Right lobe of liver (tissue), 6 donors: ENCODE results near the gene DCAKD. TPM values are rescaled to one million over a fixed set of nuclear protein-coding genes. Genes with fewer than 3 reads are reported as not detected.

Experiments
- ATAC-seq, 4 donors: fragments of 200-7000 bp; cut with Tn5 transposase; one replicate each; pipeline ENCODE4 v1.9.1; 2020; ENCODE audit warnings: mild to moderate bottlenecking in 4 of 4, moderate library complexity in 4 of 4
- DNase-seq, 3 donors: peaks; one replicate each; pipeline ENCODE4 v3.0.0-alpha.2; 2020
- H3K27ac ChIP-seq, 3 donors: fragments of 200-600 bp; one replicate each; pipeline ENCODE4 v1.8.0; 2022
- H3K27me3 ChIP-seq, 2 donors: fragments of 200-600 bp; one replicate each; pipeline ENCODE4 v1.8.0; 2022
- H3K36me3 ChIP-seq, 4 donors: fragments of 200-600 bp; sonication (generic) in 1 of 4; one replicate each; pipeline versions ENCODE4 v1.5.1 to v1.8.0; 2017 to 2022; ENCODE audit warnings: control low read depth in 1 of 4
- H3K4me1 ChIP-seq, 4 donors: fragments of 200-600 bp; sonication (generic) in 1 of 4; one replicate each; pipeline versions ENCODE4 v1.5.1 to v1.8.0; 2017 to 2022; ENCODE audit warnings: control low read depth in 1 of 4
- H3K4me3 ChIP-seq, 3 donors: fragments of 200-600 bp; one replicate each; pipeline ENCODE4 v1.8.0; 2022
- H3K9me3 ChIP-seq, 4 donors: fragments of 200-600 bp; sonication (generic) in 1 of 4; one replicate each; pipeline versions ENCODE4 v1.5.1 to v1.8.0; 2017 to 2022; ENCODE audit warnings: control low read depth in 1 of 4
- POLR2A ChIP-seq: fragments of 450-650 bp; IDR thresholded peaks from one replicate; pipeline ENCODE4 v1.6.1; 2017; ENCODE audit warnings: antibody characterized with exemption, mild to moderate bottlenecking
- WGBS: methylation state at CpG from one replicate; pipeline ENCODE4 v1.1.6; 2018; ENCODE audit warnings: low coverage, low lambda C conversion rate; ENCODE audit not compliant: insufficient coverage; ENCODE audit errors: missing lambda C conversion rate; 5-methylcytosine and 5-hydroxymethylcytosine counted together
- intact Hi-C, 2 donors: fragments of 100-400 bp; cut with DNase I; formaldehyde crosslinking; loops; one replicate each; pipeline versions ENCODE4 v1.11.2 to v1.14.1; 2022
- small RNA-seq, 2 experiments: library from RNA; depleted of rRNA; stranded (forward); fragments of <200 nt; gene quantifications; one replicate each; pipeline ENCODE3, GENCODE V24; 2016
- total RNA-seq, 6 experiments: library from RNA; depleted of rRNA in 2 of 6; stranded (reverse); fragments of >200 nt in 2 of 6; fragmentation: NEBNext Ultra II Directional in 3 of 6; extraction: Animal tissue kit (Norgen Biotek cat#: 25700) in 3 of 6; gene quantifications; one replicate each; pipeline versions ENCODE4 v1.1.0 to v1.2.4, GENCODE V29; 2016 to 2023
- TF ChIP-seq, protein P1 (sequence below), 4 donors: fragments of 200-600 bp in 3 of 4; fragments of 450-650 bp in 1 of 4; IDR thresholded peaks; one replicate each; pipeline versions ENCODE4 v1.5.1 to v1.8.0; 2016 to 2022; ENCODE audit warnings: antibody characterized with exemption in 4 of 4, mild to moderate bottlenecking in 2 of 4
- donor health status: DM: no; HTN: yes; CAD: no.
- donor health status: DM: no; HTN: no; CAD: no.
- donor health status: DM: no; HTN: no; CAD: no.
- donor health status: DM: no; HTN: yes; CAD: no.
- donor health status: DM: no; HTN: yes; CAD: no.

DCAKD gene
- total RNA-seq, 6 experiments from 2014 or later, result 13.2 to 20.6 (median 16.6) TPM

DNA sequence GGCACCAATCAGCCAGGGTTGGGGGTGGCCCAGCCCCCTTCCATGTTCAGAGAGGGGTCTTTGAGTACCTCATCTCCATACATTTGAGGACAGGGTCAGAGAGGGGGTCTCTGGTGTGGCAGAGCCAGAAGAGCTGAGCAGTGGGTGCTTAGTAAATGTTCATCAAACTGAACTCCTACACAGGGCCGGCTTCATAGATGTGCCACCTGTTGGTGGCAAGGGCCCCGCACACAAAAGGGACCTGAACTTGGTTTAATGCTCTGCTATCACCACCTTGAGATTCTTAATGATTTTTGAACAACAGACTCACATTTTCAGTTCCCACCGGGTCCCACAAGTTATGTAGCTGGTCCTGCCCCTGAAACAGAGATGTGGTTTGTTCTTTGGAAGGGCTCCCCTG lies 74.4 kb downstream of the DCAKD start:
- intact Hi-C loops, result no loop called here
- TF ChIP-seq, protein P1, sequence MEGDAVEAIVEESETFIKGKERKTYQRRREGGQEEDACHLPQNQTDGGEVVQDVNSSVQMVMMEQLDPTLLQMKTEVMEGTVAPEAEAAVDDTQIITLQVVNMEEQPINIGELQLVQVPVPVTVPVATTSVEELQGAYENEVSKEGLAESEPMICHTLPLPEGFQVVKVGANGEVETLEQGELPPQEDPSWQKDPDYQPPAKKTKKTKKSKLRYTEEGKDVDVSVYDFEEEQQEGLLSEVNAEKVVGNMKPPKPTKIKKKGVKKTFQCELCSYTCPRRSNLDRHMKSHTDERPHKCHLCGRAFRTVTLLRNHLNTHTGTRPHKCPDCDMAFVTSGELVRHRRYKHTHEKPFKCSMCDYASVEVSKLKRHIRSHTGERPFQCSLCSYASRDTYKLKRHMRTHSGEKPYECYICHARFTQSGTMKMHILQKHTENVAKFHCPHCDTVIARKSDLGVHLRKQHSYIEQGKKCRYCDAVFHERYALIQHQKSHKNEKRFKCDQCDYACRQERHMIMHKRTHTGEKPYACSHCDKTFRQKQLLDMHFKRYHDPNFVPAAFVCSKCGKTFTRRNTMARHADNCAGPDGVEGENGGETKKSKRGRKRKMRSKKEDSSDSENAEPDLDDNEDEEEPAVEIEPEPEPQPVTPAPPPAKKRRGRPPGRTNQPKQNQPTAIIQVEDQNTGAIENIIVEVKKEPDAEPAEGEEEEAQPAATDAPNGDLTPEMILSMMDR (IDR thresholded peaks at IDR 0.05), result no peak
- no peak for TF ChIP-seq POLR2A
- 57% methylated on average over 1 of the region's 3 CpGs for WGBS

DNA sequence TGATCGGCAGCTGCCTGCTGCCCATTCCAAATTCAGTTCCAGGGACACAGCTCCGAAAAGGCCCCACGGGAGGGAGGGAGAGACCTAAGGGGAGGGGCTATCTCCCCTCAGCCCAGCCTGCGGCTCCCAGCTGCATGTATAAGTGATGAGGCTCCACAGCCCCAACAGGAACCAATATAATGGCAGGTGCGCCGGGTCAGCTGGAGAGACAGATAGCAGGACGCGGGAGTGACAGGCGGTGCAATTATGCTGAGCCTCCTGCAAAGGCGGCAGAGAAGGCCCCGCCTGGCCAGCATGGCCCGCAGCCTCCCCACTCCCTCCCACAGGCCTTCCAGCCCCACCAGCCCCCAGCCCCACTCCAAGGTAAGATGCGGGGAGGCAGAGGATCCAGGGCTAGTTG lies 75.2 kb downstream of the DCAKD start:
- ATAC-seq, result no peak
- Histone ChIP-seq H3K9me3 (no peaks in the 10 kb centered on the region), H3K27me3 (no peaks in the 10 kb centered on the region), H3K27ac (no peak overlapping the region), H3K4me1 (peaks cover 1 to 9% (median 6%) of the 10 kb centered on the region in 4 donors), H3K36me3 (no peaks in the 10 kb centered on the region), H3K4me3 (no peak overlapping the region)
- DNase-seq, result no peak
- intact Hi-C loops, result no loop called here
- 86% methylated on average over 1 of the region's 13 CpGs for WGBS
- TF ChIP-seq POLR2A, result no peak
- TF ChIP-seq, protein P1 (IDR thresholded peaks at IDR 0.05), result no peak

More for the DNA sequence above, 74.4 kb downstream of the DCAKD start:
- H3K27me3 ChIP-seq, result no peaks in the 10 kb centered on the region
- H3K4me1 ChIP-seq, result peaks cover 1 to 13% (median 7%) of the 10 kb centered on the region in 4 donors
- H3K9me3 ChIP-seq, result no peaks in the 10 kb centered on the region
- DNase-seq (no peak), ATAC-seq (no peak)
- no peak overlapping the region for H3K27ac ChIP-seq
- H3K4me3 ChIP-seq, result no peak overlapping the region
- H3K36me3 ChIP-seq, result no peaks in the 10 kb centered on the region

Small RNA genes within 50 kb of the gene (small RNA-seq; reads per million reads assigned to genes)
- gene AC015936.2, result 0 reads per million in 2 experiments
- gene RF00019, result 0 reads per million in 2 experiments

Other genes starting within 250 kb of the DCAKD start
- under 1 TPM; 0.18 to 0.84 (median 0.33) TPM for gene GJC1, start 221.3 kb downstream of the DCAKD start, total RNA-seq
- not detected for gene HIGD1B, start 203.7 kb downstream of the DCAKD start, total RNA-seq
- gene EFTUD2, start 152.2 kb downstream of the DCAKD start, total RNA-seq, result 10 to 100 TPM; 29.9 to 42.4 (median 35.1) TPM
- under 1 TPM; 0.18 to 0.50 (median 0.27) TPM for gene GFAP, start 136.1 kb downstream of the DCAKD start, total RNA-seq
- under 1 TPM; 0.20 to 0.99 (median 0.35) TPM for gene KIF18B, start 103.9 kb downstream of the DCAKD start, total RNA-seq
- under 1 TPM in 4 of 6 experiments, not detected in 2; 0.31 to 0.62 (median 0.38) TPM for gene C1QL1, start 83.3 kb downstream of the DCAKD start, total RNA-seq
- 10 to 100 TPM; 50.8 to 76.7 (median 72.0) TPM for gene NMT1, start 9.7 kb upstream of the DCAKD start, total RNA-seq
- gene PLCD3, start 80.9 kb upstream of the DCAKD start, total RNA-seq, result 10 to 100 TPM in 1 of 6 experiments, 1 to 10 TPM in 5; 2.0 to 26.4 (median 3.0) TPM
- gene ACBD4, start 84.1 kb upstream of the DCAKD start, total RNA-seq, result 10 to 100 TPM; 24.0 to 78.9 (median 56.9) TPM
- 10 to 100 TPM; 14.0 to 27.1 (median 19.6) TPM for gene HEXIM1, start 96.8 kb upstream of the DCAKD start, total RNA-seq
- gene HEXIM2, start 110.2 kb upstream of the DCAKD start, total RNA-seq, result 10 to 100 TPM in 1 of 6 experiments, 1 to 10 TPM in 5; 2.6 to 13.5 (median 5.4) TPM
- gene FMNL1, start 170.3 kb upstream of the DCAKD start, total RNA-seq, result 1 to 10 TPM; 3.7 to 10.0 (median 5.1) TPM
- not detected for gene SPATA32, start 210.5 kb upstream of the DCAKD start, total RNA-seq